HG03354 (cell line): Measurements from ENCODE around the gene MSMO1.
"Not testable (repeated sequence)": the region's sequence is repeated elsewhere in the genome, so short reads cannot be mapped to it uniquely, and the experiment has no call there.

Experiments
- ATAC-seq: cut with Tn5 transposase; IDR thresholded peaks from one replicate; pipeline ENCODE4 v1.9.1; 2021; ENCODE audit warnings: mild to moderate bottlenecking; ENCODE audit not compliant: unreplicated experiment, poor library complexity, severe bottlenecking

Gene MSMO1

GRCh38 chr4:165319509-165319908 lies 8.0 kb upstream of the MSMO1 start:
- no peak for ATAC-seq

DNA sequence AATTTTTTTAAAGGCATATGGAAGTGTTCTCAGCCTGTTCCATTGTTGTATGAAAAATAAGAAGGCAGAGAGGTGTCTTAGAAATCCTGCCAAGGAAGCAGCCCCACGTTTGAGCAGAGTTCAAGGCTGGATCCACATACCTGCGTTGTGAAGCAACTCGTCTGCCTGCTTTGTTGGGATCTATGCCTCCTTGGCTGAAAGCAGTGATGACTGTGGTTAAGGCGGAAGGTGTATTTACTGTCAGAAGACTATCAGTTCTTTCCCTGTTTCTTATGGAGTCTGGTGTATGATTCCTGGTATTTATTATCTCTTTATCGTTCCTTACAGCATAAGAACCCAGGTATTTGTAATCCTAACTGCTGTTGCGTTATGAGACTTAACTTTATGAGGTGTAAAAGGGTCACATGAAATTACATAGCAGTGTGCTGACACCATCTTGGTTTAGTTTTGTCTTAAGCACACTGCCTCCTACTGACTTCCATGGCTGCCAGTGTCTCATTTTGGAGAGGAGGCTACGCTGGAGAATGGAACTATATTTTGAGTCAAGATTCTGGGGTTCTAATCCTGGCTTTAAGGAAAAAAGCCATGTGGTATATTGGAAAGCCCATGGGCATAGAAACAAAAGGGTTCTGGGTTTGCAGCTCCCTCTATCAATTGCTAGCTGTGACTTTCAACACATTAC lies 3.1 kb upstream of the MSMO1 start:
- ATAC-seq: no peak

- no peak for ATAC-seq
These were observed 2.6 kb upstream of the MSMO1 start for GRCh38 chr4:165324918-165325304.

- no peak for ATAC-seq
These were observed 1.5 kb upstream of the MSMO1 start for GRCh38 chr4:165325732-165326512.

DNA sequence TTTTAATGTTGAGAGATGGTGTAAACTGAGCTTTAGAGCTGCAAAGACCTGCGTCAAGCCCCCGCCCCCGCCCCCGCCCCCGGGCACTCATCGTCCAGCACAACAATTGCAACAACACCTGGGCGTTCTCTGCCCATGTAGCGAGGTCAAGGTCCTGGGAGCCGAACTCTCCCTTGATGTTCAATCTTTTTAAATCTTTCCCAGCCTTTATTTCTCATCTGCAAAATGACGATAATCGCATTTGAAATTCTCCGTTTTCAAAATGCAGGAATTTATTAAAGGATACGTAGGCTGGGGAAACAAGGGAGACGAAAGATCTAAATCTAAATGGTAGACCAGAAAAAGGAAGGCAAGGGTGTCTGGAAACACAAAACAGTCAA lies 648 bp upstream of the MSMO1 start:
- ATAC-seq: peak; percentile 29

GRCh38 chr4:165328101-165328425 lies 594 bp downstream of the MSMO1 start:
- peak; percentile 0 for ATAC-seq

- ATAC-seq: no peak
These were observed 1.2 kb downstream of the MSMO1 start for GRCh38 chr4:165328708-165329107.

DNA sequence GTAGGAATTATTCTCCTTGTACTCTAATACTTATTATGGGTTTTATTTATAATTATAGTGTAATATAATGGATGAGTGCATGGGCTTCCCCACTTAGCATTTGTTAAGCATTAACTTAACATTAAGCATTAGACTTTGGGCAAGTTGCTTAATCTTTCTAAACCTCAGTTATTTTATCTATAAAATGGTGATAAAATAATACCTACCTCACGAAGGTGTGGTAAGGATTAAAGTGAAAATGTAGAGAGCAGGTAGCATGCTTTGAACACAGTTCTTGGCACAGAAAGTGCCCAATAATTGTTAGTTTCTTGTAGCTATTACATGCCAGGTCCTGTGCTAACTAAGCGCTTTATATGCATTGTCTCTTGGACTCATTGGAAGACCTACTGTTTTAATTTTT lies 2.6 kb downstream of the MSMO1 start:
- no peak for ATAC-seq

GRCh38 chr4:165330666-165331065 lies 3.2 kb downstream of the MSMO1 start:
- ATAC-seq: no peak

GRCh38 chr4:165331359-165331758 lies 3.9 kb downstream of the MSMO1 start:
- no peak for ATAC-seq

- ATAC-seq: no peak
These were observed 4.4 kb downstream of the MSMO1 start for GRCh38 chr4:165331823-165332222.

GRCh38 chr4:165332502-165332901 lies 5.0 kb downstream of the MSMO1 start:
- no peak for ATAC-seq

DNA sequence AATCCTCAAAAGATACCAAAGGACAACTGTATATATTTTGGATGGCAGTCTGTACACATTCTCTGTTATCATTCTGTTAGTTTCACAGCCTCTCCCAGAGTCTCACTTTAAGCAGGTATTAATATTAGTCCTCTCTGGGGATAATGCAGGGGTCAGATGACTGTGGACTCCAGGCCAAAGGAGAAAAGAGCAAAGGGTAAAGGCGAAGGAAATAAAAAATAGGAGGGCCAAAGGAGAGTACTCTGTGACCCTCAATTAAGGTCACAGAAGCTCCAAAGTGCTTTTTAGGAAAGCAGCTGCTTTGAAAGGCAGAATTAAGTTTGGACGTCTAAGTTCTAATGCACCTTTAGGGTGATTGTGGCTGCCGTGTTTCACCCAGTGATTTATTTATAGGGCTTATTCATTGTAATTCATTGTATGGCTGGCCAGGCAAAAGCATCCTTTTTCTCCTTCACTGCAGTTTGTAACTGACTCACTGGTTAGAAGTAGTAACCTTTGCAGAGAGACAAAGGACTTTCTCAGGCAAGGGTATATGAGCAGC lies 7.8 kb downstream of the MSMO1 start:
- no peak for ATAC-seq

DNA sequence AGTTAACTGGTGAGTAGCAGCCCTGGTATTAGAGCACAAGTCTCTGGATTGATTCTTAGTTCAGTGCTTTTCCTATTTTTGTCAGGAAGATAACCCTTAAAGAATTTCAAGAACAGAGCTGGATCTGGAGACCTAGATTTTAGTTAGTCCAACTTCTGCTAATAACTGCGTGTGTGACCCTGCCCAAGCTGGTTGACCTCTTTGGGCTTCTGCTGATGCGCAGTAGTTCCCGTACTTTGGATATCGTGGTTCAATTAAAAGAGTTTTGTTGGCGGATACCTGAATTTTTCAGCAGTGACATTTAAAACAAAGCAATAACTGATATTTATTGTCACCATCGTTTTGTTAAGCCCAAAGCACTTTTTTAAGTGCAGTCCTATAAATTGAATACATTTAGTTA lies 9.3 kb downstream of the MSMO1 start:
- ATAC-seq: no peak

DNA sequence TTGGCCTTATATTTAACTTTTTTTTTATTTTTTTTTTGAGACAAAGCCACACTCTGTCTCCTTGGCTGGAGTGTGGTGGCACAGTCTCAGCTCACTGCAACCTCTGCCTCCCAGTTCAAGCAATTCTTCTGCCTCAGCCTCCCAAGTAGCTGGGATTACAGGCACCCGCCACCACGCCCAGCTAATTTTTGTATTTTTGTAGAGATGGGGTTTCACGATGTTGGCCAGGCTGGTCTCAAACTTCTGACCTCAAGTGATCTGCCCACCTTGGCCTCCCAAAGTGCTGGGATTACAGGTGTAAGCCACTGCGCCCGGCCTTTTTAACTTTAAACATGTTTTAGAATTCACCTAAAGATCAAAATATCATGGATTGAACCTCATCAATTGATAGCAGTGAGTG lies 14.9 kb downstream of the MSMO1 start:
- not testable (repeated sequence) for ATAC-seq

DNA sequence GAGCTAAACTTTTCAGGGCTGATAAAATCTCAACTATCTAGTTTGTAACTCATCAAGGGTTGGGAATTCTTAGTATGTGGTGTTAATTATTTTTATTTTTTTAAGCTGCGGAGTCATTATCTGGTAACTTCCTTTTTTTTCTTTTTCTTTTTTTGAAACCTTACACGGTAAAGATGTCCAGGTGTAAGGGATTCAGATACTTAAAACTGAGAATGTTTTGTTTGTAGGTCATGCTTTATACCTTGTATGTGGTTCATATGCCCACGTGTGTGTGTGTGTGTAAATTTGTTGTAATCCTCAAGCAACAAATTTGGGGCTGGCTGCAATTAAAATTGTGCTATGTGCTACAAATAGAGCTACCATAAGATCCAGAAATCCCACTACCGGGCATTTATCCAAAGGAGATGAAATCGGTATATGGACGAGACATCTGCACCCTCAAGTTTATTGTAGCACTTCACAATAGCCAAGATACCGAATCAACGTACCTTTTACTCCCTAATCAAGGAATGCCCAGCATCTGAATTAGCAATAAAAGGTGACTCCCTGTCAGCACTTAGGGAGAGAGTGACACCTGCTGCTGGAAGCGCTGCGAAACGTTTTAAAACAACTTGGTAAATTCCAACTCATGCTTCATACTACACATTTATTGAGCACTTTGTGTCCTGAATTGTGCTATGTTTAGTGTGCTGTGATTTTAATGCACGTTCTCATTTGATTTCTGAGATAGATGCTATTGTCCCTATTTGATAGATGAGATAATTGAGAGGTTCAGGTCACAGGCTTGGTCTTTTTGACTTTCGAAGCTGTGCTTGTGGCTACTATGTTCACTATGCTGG lies 16.1 kb downstream of the MSMO1 start:
- ATAC-seq: no peak

GRCh38 chr4:165345666-165346417 lies 18.4 kb downstream of the MSMO1 start:
- ATAC-seq: no peak

GRCh38 chr4:165347647-165348569 lies 20.4 kb downstream of the MSMO1 start:
- ATAC-seq: no peak
